Measurements from ENCODE around the gene STAC3.

Gene STAC3

GRCh38 chr12:57210461-57210860 lies 40.5 kb downstream of the STAC3 start:
- no peak for DNase-seq (ENCODE audit: low read depth)

GRCh38 chr12:57209916-57210315 lies 41.1 kb downstream of the STAC3 start:
- DNase-seq (ENCODE audit: low read depth), result no peak

- DNase-seq (ENCODE audit: low read depth), result no peak
Measured at GRCh38 chr12:57208631-57209282, 42.2 kb downstream of the STAC3 start.

GRCh38 chr12:57207731-57208630 lies 43.0 kb downstream of the STAC3 start:
- no peak for DNase-seq (ENCODE audit: low read depth)

- DNase-seq (ENCODE audit: low read depth), result no peak
Measured at GRCh38 chr12:57205931-57206330, 45.1 kb downstream of the STAC3 start.

- no peak for DNase-seq (ENCODE audit: low read depth)
Measured at GRCh38 chr12:57205186-57205585, 45.8 kb downstream of the STAC3 start.

GRCh38 chr12:57204454-57204853 lies 46.5 kb downstream of the STAC3 start:
- no peak for DNase-seq (ENCODE audit: low read depth)

- DNase-seq (ENCODE audit: low read depth), result no peak
Measured at GRCh38 chr12:57203791-57204190, 47.2 kb downstream of the STAC3 start.

GRCh38 chr12:57203201-57203600 lies 47.8 kb downstream of the STAC3 start:
- no peak for DNase-seq (ENCODE audit: low read depth)

- no peak for DNase-seq (ENCODE audit: low read depth)
Measured at GRCh38 chr12:57202321-57202720, 48.7 kb downstream of the STAC3 start.

GRCh38 chr12:57201631-57202030 lies 49.4 kb downstream of the STAC3 start:
- DNase-seq (ENCODE audit: low read depth), result no peak

GRCh38 chr12:57201219-57201618 lies 49.8 kb downstream of the STAC3 start:
- no peak for DNase-seq (ENCODE audit: low read depth)

GRCh38 chr12:57200497-57200896 lies 50.5 kb downstream of the STAC3 start:
- no peak for DNase-seq (ENCODE audit: low read depth)

GRCh38 chr12:57199191-57199590 lies 51.8 kb downstream of the STAC3 start:
- DNase-seq (ENCODE audit: low read depth), result no peak

- no peak for DNase-seq (ENCODE audit: low read depth)
Measured at GRCh38 chr12:57198329-57198728, 52.7 kb downstream of the STAC3 start.

GRCh38 chr12:57196956-57197355 lies 54.0 kb downstream of the STAC3 start:
- no peak for DNase-seq (ENCODE audit: low read depth)

GRCh38 chr12:57196439-57196838 lies 54.5 kb downstream of the STAC3 start:
- no peak for DNase-seq (ENCODE audit: low read depth)

GRCh38 chr12:57195611-57196371 lies 55.2 kb downstream of the STAC3 start:
- no peak for DNase-seq (ENCODE audit: low read depth)

- DNase-seq (ENCODE audit: low read depth), result no peak
Measured at GRCh38 chr12:57195186-57195585, 55.8 kb downstream of the STAC3 start.

- DNase-seq (ENCODE audit: low read depth), result no peak
Measured at GRCh38 chr12:57194253-57194652, 56.7 kb downstream of the STAC3 start.

GRCh38 chr12:57193706-57194245 lies 57.2 kb downstream of the STAC3 start:
- no peak for DNase-seq (ENCODE audit: low read depth)

Measured in T-helper 22 cell (primary cell).